OCI-LY1 (cell line): ENCODE results near the gene ONECUT3.

Experiments
- H2AFZ ChIP-seq: fragments of 200-600 bp; sonication (generic), shearing (Covaris generic); 2 replicates; pipeline ENCODE4 v1.6.0; 2014; ENCODE audit warnings: antibody characterized with exemption, mild to moderate bottlenecking, low read length
- H3F3A ChIP-seq: fragments of 200-600 bp; sonication (generic), shearing (Covaris generic); 2 replicates; pipeline ENCODE4 v1.6.0; 2014; ENCODE audit warnings: mild to moderate bottlenecking, antibody characterized with exemption, low read length, moderate library complexity; ENCODE audit not compliant: insufficient read depth
- H3K27ac ChIP-seq: fragments of 200-600 bp; sonication (generic); 2 replicates; pipeline ENCODE4 v1.5.1; 2014; ENCODE audit warnings: low read length, mixed run types, mild to moderate bottlenecking, low read depth; ENCODE audit not compliant: poor library complexity, severe bottlenecking
- H3K27me3 ChIP-seq: fragments of 200-600 bp; sonication (generic); 2 replicates; pipeline ENCODE4 v1.6.0; 2014; ENCODE audit warnings: antibody characterized with exemption, mild to moderate bottlenecking, low read length, moderate library complexity; ENCODE audit not compliant: insufficient read depth
- H3K36me3 ChIP-seq: fragments of 200-600 bp; sonication (generic); 2 replicates; pipeline ENCODE4 v1.6.1; 2014; ENCODE audit warnings: mild to moderate bottlenecking, antibody characterized with exemption, low read length, moderate library complexity, mixed read lengths; ENCODE audit not compliant: insufficient read depth
- H3K4me1 ChIP-seq: fragments of 200-600 bp; sonication (generic); 2 replicates; pipeline ENCODE4 v1.5.1; 2014; ENCODE audit warnings: mild to moderate bottlenecking, low read length, moderate library complexity; ENCODE audit not compliant: insufficient read depth, severe bottlenecking
- H3K4me2 ChIP-seq: fragments of 200-600 bp; sonication (generic), shearing (Covaris generic); 2 replicates; pipeline ENCODE4 v1.6.1; 2014; ENCODE audit warnings: low read length
- H3K4me3 ChIP-seq: fragments of 200-600 bp; sonication (generic); 2 replicates; pipeline ENCODE4 v1.5.1; 2014; ENCODE audit warnings: low read length, low read depth, mild to moderate bottlenecking, mixed read lengths; ENCODE audit not compliant: poor library complexity, severe bottlenecking
- H3K79me2 ChIP-seq: fragments of 200-600 bp; shearing (Covaris generic); 2 replicates; pipeline ENCODE4 v1.6.1; 2016; ENCODE audit warnings: mixed run types, low read length, mixed read lengths; ENCODE audit not compliant: insufficient read depth
- H3K9ac ChIP-seq: fragments of 200-600 bp; sonication (generic), shearing (Covaris generic); 2 replicates; pipeline ENCODE4 v1.6.1; 2014; ENCODE audit warnings: mild to moderate bottlenecking, low read length, mixed read lengths
- H3K9me2 ChIP-seq: fragments of 200-600 bp; sonication (generic), shearing (Covaris generic); 2 replicates; pipeline ENCODE4 v1.6.1; 2014; ENCODE audit warnings: low read depth, mild to moderate bottlenecking, low read length, mixed read lengths
- H3K9me3 ChIP-seq: fragments of 200-600 bp; shearing (Covaris generic); 2 replicates; pipeline ENCODE4 v1.6.1; 2014; ENCODE audit warnings: low read length, mixed read lengths
- H4K20me1 ChIP-seq: fragments of 200-600 bp; sonication (generic), shearing (Covaris generic); 2 replicates; pipeline ENCODE4 v1.6.0; 2016; ENCODE audit warnings: mild to moderate bottlenecking, low read length; ENCODE audit not compliant: insufficient read depth
- EZH2 ChIP-seq: fragments of 200-600 bp; sonication (generic), shearing (Covaris generic); IDR thresholded peaks from 2 replicates; pipeline ENCODE4 v1.8.0; 2017; ENCODE audit warnings: borderline replicate concordance, mixed run types, mild to moderate bottlenecking, antibody characterized with exemption, low read length, moderate library complexity, mixed read lengths
- TF ChIP-seq, protein P1 (sequence below): fragments of 200-600 bp; sonication (generic), shearing (Covaris generic); IDR thresholded peaks from 2 replicates; pipeline ENCODE4 v1.5.1; 2017; ENCODE audit warnings: mild to moderate bottlenecking, antibody characterized with exemption, low read length, moderate library complexity, mixed read lengths

ONECUT3 gene

DNA sequence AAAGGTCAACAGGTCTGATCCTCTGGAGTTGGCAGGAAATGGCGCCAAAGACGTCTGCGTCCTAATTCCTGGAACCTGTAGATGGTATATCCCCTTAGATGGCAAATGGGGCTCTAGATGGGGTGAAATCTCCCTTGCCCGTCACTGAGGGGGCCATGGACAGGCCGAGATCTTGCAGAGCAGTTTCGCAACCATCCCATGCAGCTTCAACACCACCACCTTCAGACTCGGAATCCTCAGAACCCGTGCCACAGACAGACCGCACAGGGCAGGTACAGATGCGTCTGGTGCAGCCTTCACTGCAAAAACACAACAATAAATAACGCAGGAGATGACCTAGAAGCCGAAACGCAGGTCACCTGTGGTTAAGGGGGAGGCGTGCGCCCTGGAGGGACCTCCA is 77.3 kb downstream of the ONECUT3 start:
- Histone ChIP-seq H3K36me3 (peaks cover 29% of the 10 kb centered on the region; the same call in 1 of the 2 replicates), H3K9ac (no peak overlapping the region), H3K9me2 (no peaks in the 10 kb centered on the region), H3K27me3 (no peaks in the 10 kb centered on the region), H4K20me1 (no peaks in the 10 kb centered on the region; the same call in 1 of the 2 replicates), H2AFZ (no peak overlapping the region), H3K9me3 (no peaks in the 10 kb centered on the region), H3K79me2 (no peaks in the 10 kb centered on the region), H3K27ac (no peak overlapping the region), H3F3A (no peaks in the 10 kb centered on the region), H3K4me1 (peaks cover 20% of the 10 kb centered on the region), H3K4me3 (no peak overlapping the region), H3K4me2 (no peak overlapping the region)
- no peak for TF ChIP-seq EZH2
- TF ChIP-seq, protein P1, sequence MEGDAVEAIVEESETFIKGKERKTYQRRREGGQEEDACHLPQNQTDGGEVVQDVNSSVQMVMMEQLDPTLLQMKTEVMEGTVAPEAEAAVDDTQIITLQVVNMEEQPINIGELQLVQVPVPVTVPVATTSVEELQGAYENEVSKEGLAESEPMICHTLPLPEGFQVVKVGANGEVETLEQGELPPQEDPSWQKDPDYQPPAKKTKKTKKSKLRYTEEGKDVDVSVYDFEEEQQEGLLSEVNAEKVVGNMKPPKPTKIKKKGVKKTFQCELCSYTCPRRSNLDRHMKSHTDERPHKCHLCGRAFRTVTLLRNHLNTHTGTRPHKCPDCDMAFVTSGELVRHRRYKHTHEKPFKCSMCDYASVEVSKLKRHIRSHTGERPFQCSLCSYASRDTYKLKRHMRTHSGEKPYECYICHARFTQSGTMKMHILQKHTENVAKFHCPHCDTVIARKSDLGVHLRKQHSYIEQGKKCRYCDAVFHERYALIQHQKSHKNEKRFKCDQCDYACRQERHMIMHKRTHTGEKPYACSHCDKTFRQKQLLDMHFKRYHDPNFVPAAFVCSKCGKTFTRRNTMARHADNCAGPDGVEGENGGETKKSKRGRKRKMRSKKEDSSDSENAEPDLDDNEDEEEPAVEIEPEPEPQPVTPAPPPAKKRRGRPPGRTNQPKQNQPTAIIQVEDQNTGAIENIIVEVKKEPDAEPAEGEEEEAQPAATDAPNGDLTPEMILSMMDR: no peak
